Heart left ventricle (tissue), 13 donors: ENCODE results near the gene LRMDA.

Source experiments
- POLR2A ChIP-seq, 2 donors: fragments of 450-650 bp; IDR thresholded peaks; one replicate each; pipeline ENCODE4 v1.6.1; 2017; ENCODE audit warnings: antibody characterized with exemption in 2 of 2, mild to moderate bottlenecking in 2 of 2, moderate library complexity in 2 of 2
- TF ChIP-seq, protein P1 (sequence below), 12 donors: fragments of 200-600 bp; sonication (generic) in 4 of 12; IDR thresholded peaks; one replicate each; pipeline versions ENCODE4 v1.5.0 to v1.8.0; 2018 to 2022; ENCODE audit warnings: antibody characterized with exemption in 12 of 12, mild to moderate bottlenecking in 5 of 12
- donor health status: ischemic (EF 13 %, LVEDD 7.1; RV severe dilation, severe dysfunction).
- donor health status: DM: no; HTN: yes; CAD: no.
- donor health status: DM: no; HTN: no; CAD: no.
- donor health status: ischemic (EF 25% LVEDD 6.9; RV normal size, moderate dysfunction).
- donor health status: ischemic (EF 25% LVEDD 5.7; RV mildly dilated, moderate dysfunction).
- donor health status: ischemic (EF 35%, LVEDD 5.7; RV mildly dilated, moderate dysfunction).
- donor health status: nonischemic (EF 11% LVEDD 7.7; RV severe dilation, severe dysfunction).
- donor health status: DM: yes; HTN: yes; CAD: no.
- donor health status: PGD.
- donor health status: ischemic (EF 29% LVEDD 5.4; RV normal size, mild dysfunction).
- donor health status: nonischemic (EF 23%, LVEDD 6.1; RV moderate dilation, normal function).

DNA sequence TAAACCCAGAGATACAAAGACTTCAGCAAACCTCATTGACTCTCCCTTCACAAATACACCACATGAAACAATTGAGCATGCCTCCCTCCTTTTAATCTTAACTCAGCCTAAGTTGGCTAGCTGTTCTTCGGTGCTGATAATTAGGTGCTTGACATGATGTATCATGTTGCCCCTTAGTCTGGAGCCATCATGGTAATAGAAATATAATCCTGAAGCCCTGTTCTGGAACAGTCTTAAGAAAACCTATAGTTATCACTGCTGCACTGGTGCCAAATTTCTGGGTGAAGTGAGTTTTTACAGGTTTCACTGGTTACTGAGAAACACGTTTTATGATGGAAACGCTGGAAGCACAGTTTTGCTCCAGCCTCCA, 306.1 kb downstream of the LRMDA start:
- TF ChIP-seq, protein P1, sequence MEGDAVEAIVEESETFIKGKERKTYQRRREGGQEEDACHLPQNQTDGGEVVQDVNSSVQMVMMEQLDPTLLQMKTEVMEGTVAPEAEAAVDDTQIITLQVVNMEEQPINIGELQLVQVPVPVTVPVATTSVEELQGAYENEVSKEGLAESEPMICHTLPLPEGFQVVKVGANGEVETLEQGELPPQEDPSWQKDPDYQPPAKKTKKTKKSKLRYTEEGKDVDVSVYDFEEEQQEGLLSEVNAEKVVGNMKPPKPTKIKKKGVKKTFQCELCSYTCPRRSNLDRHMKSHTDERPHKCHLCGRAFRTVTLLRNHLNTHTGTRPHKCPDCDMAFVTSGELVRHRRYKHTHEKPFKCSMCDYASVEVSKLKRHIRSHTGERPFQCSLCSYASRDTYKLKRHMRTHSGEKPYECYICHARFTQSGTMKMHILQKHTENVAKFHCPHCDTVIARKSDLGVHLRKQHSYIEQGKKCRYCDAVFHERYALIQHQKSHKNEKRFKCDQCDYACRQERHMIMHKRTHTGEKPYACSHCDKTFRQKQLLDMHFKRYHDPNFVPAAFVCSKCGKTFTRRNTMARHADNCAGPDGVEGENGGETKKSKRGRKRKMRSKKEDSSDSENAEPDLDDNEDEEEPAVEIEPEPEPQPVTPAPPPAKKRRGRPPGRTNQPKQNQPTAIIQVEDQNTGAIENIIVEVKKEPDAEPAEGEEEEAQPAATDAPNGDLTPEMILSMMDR (IDR thresholded peaks at IDR 0.05) = no peak
- TF ChIP-seq POLR2A (IDR thresholded peaks at IDR 0.05) = no peak
